GM12892 (cell line): ENCODE data around the gene PDZK1IP1.

ENCODE experiments used
- POLR2A ChIP-seq: IDR thresholded peaks from 2 replicates; pipeline ENCODE4 v1.6.1; 2011; ENCODE audit warnings: low read depth, low read length, control low read depth
- POLR2AphosphoS5 ChIP-seq: IDR thresholded peaks from 2 replicates; pipeline ENCODE4 v1.6.1; 2011; ENCODE audit warnings: low read depth, low read length, control low read depth

GRCh38 chr1:47235241-47235681, 45.4 kb upstream of the PDZK1IP1 start:
- TF ChIP-seq POLR2AphosphoS5 (no peak), POLR2A (no peak)
